Body of pancreas (tissue), 4 donors: ENCODE data around the gene PPP6R2.

Experiments
- CTCF ChIP-seq, 7 experiments: fragments of 450-650 bp in 4 of 7; fragments of 200-600 bp in 3 of 7; sonication (generic) in 3 of 7; IDR thresholded peaks; one replicate each; pipeline ENCODE4 v1.5.1; 2016 to 2019; ENCODE audit warnings: antibody characterized with exemption in 7 of 7
- POLR2A ChIP-seq, 3 donors: fragments of 450-650 bp; IDR thresholded peaks; one replicate each; pipeline ENCODE4 v1.6.1; 2016; ENCODE audit warnings: antibody characterized with exemption in 3 of 3, mild to moderate bottlenecking in 2 of 3

DNA sequence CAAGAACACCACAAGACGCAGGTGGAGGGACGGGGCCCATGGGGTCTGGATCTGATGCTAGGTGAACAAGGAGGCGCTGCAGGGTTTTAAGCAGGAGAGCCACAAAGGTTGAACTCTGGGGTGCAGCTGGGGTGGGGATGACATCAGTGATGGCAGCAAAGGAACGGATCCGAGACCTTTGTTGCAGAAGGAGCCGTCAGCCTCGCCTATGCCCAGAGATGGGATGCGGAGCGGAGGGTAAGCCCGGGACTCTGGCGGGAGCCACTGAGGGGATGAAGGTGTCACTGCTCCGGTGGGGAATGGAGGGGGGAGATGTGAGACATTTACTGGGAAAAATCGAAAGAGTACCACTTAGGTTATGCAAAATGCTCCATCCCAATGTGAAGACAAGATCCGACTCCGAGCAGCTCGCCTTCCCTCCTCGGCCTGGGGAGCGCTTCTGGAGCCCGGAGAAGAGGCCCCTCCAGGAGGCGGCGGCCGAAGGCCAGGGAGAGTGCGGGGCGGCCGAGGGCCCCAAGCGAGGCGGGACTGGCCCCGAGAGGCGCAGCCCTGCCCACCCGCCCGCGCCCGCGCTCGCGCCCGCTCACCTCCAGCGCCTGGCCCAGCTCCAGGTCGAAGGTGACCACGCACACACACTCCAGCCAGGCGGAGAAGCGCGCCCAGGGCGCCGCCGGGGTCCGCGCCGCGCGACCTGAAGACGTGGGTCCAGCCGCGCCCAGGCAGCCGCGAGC, 16.7 kb upstream of the PPP6R2 start:
- no peak for TF ChIP-seq CTCF (IDR thresholded peaks at IDR 0.05)
- TF ChIP-seq POLR2A (IDR thresholded peaks at IDR 0.05): no peak
